Sigmoid colon (tissue), 4 donors: ENCODE data around the gene RPTN.

Experiments
- CTCF ChIP-seq, 4 experiments: fragments of 450-650 bp in 3 of 4; fragments of 200-600 bp in 1 of 4; IDR thresholded peaks; one replicate each; pipeline ENCODE4 v1.5.1; 2016 to 2019; ENCODE audit warnings: antibody characterized with exemption in 4 of 4, mild to moderate bottlenecking in 3 of 4, moderate library complexity in 2 of 4
- EP300 ChIP-seq, 4 donors: sonication (generic); formaldehyde crosslinking; IDR thresholded peaks; one replicate each; pipeline ENCODE4 v1.6.1; 2017; ENCODE audit warnings: antibody characterized with exemption in 4 of 4
- POLR2A ChIP-seq, 2 donors: fragments of 450-650 bp; IDR thresholded peaks; one replicate each; pipeline ENCODE4 v1.6.1; 2016; ENCODE audit warnings: antibody characterized with exemption in 2 of 2, mild to moderate bottlenecking in 2 of 2, moderate library complexity in 2 of 2
- POLR2AphosphoS5 ChIP-seq, 4 donors: sonication (generic); formaldehyde crosslinking; IDR thresholded peaks; one replicate each; pipeline ENCODE4 v1.6.1; 2017; ENCODE audit warnings: antibody characterized with exemption in 4 of 4

- TF ChIP-seq CTCF (IDR thresholded peaks at IDR 0.05) (no peak), POLR2A (IDR thresholded peaks at IDR 0.05) (no peak), EP300 (IDR thresholded peaks at IDR 0.05) (no peak), POLR2AphosphoS5 (IDR thresholded peaks at IDR 0.05) (no peak)
Observed at GRCh38 chr1:152182944-152183361, 23.9 kb upstream of the RPTN start.
